Hematopoietic multipotent progenitor cell treated with erythropoietin and hydrocortisone succinate and interleukin-3 and kit ligand, for 17 days (in vitro differentiated cells): Measurements from ENCODE around the gene TSR2.
"Not testable (repeated sequence)": the region's sequence is repeated elsewhere in the genome, so short reads cannot be mapped to it uniquely, and the experiment has no call there.

Experiments
- DNase-seq: peaks from one replicate; pipeline ENCODE4 v3.0.0-alpha.2; 2015; ENCODE audit warnings: low spot score

Gene TSR2

DNA sequence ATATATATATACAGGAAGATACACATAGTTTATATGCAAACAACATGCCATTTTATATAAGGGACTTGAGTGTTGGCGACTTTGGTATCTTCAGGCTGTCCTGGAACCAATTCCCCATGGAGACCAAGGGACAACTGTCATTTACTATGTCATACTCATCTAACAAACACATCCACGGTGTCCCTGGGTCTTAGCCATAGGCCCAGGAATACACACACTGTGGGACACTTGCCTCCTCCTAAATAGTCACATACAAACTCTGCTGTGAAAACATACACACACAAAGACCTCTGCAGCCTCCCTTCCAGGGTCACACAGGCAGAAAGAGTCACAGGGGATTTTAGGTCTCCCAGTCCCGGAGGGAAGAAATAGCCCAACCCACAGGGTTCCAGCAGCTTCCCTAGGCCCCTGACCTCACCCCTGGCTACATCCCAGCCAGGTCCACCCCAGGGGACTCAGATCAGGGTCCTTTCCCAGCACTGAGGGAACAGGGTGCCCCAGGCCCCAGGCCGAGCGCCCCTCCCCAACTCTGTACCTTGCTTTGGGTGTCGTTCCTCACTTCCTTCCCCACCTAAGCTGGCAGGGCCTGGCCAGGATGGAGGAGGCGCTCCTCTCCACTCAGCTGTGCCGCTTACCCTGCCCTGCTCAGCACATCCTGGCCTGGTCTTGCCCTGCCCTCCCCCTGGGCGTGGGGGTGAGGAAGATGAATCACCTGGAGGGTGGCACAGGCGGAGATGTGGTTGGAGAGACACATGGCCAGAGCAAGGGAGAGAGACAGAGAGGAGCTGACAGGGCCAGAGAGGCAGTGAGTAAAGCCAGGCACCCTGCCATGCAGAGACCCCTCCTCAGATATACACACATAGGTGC lies 34.0 kb downstream of the TSR2 start:
- no peak for DNase-seq

- no peak for DNase-seq
Measured at GRCh38 chrX:54479136-54480111, 39.2 kb downstream of the TSR2 start.

DNA sequence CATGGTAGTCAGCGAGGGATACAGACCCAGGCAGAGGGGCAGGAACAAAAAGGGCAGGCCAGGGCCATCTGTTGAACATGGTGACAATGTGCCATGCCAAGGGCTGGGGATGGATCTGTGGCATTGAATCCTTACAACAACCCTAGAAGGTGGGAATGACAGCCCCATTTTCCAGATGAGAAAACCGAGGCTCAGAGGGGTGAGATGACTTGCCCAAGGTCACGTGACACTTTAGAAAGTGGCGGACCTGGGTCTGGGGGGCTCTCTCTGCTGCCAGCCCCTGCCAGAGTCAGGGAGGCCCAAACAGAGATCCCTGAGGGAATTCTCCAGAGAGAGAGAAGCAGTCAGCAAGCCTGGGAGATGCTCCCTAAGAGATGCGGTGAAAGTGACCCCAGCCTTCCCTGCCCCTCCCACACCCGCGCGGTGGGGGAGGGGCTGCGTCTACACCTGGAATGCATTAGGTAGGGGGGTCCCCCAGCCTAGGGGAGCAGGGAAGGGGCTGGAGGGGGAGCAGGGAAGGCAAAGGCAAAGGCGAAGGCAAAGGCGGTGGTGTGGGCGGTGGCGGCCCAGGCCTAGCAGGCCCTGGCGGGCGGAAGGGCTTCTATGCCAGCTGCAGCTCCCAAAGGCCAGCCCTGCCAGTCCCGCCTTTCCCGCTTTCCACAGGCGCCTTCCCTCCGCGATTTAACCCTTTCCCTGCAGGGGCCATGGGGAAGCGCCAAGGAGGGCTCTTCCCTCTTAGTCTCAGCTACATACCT lies 42.8 kb downstream of the TSR2 start:
- no peak for DNase-seq

DNA sequence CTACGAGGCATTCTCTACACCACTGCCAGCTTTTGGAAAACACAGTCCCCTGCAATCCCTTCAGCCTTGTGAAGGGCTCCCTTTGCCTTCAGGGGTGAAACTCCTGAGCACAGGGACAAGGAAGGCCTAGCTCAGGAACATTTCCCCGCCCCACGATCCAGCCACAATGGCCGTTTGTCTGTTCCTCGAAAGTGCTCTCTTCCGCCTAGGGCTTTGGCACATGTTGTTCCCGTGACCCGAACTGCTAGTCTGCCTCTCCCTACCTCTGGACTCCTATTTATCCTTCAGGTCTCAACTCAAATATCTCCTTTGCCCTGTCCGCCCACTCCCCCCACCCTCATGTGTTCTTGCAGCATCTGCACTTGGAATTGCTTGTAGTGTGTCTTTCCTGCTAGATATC lies 43.7 kb downstream of the TSR2 start:
- DNase-seq: no peak

GRCh38 chrX:54484666-54485065 lies 44.5 kb downstream of the TSR2 start:
- no peak for DNase-seq

DNA sequence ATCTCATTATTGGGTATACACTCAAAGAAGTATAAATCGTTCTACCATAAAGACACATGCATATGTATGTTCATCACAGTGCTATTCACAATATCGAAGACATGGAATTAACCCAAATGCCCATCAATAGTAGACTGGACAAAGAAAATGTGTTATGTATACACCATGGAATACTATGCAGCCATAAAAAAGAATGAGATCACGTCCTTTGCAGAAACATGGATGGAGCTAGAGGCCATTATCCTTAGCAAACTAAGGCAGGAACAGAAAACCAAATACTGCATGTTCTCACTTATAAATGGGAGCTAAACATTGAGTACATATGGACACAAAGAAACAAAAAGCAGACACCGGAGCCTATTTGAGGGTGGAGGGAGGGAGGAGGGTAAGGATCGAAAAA lies 49.6 kb downstream of the TSR2 start:
- DNase-seq: not testable (repeated sequence)

- DNase-seq: no peak
Measured at GRCh38 chrX:54492340-54492739, 52.1 kb downstream of the TSR2 start.

DNA sequence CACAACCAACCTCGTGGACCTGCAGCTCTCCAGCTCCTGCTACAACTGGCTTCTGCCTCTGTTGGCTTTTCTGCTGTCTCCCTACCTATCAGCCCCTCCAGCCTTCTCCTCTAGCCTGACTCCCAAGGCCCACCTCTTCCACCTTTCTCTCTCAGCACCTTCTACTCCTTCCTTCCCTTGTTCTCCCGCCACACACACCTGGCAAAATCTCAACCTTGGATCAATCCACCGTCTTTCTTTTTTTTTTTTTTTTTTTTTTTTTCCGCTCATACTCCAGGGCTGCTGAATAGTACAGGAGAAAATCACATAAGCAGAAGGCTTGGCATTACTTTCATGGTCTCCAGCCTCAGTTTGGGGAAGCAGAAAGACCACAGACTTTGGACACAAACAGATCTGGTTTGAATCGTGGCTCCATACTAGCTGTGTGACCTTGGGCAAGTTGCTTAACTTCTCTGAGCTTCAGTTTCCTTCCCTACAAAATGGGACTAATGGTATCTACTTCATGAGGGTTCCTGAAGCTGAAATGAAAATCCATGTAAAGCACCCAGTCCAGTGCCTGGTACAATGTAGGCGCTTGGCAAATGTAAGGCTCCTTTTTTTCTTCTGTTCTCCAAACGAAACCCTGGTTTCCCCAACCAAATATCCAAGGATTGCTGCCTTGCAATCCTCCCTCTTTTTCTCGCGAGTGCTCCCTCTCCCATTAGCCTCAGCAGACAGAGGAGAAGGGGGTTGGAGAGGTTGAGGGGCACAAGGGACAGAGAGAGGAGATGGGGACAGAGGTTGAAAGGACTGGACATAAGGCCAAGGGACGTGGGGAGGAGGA lies 54.2 kb downstream of the TSR2 start:
- no peak for DNase-seq
